EH (cell line): ENCODE data around the gene MT1X.
"Not testable (repeated sequence)": the region's sequence is repeated elsewhere in the genome, so short reads cannot be mapped to it uniquely, and the experiment has no call there.

Source experiments
- DNase-seq: peaks from one replicate; pipeline ENCODE4 v3.0.0-alpha.2; 2015; ENCODE audit warnings: low read depth

MT1X gene

DNA sequence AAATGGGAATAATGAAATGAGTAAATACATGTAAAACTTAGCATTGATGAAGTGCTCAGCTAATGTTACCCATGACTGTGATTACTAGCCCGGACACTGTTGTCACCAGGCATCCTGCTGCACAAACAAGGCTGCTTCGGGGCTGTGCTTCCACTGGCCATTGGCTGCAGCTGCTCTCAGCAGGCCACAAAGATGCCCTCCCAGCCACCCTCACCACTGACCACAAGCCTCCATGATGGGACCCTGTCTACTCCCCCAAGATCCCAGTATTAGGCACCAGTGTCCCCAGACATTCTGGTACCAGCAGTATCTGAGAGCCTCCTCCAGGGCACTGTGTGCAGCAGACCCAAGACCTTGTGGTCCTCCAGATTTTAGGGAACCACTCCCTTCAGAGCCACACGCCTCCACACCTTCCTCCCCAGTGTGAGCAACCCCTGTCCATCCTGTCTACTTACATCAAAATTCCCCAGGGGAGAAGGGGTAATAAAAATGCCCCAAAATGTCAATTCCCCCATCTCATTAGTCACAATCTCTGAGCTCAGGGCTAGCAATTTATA, 28.0 kb downstream of the MT1X start:
- no peak for DNase-seq

- DNase-seq, result peak; percentile 48
These were observed 29.6 kb downstream of the MT1X start for GRCh38 chr16:56711862-56712261.

DNA sequence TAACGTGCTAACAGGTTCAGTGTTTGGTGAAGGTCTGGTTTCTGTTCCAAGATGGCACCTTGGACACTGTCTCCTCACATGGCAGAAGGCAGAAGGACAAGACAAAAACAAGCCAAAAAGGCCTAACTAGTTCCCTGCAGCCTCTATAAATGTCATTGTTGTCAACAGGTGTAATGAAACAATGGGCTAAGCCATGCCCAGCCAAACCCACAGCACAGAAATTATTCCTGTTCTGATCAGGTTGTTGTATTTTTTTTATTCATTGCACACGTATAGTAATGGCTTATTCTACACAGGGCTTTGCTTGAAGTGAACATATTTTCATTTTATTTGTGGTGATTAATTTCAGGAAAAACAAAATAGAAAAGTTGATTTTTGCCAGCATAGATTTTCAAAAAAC, 31.5 kb downstream of the MT1X start:
- DNase-seq, result no peak

DNA sequence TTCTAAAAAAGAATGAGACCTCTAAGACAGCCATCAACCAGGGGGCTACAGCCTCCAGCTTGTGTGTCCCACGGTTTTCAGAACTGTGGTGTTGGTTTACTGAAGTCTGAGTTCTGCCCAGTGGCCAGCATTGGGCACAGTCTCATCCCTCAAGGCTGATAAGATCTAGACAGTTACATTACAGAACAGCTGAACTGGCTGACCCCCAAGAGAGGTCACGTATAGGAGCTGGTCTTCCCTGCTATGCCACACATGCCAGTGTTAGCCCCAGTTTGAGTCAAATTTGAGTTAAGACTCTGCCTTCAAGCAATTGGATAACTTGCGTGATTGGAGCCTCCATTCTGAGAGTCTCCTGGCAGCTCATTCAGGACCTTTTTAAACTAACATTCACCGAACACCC, 32.9 kb downstream of the MT1X start:
- no peak for DNase-seq

- no peak for DNase-seq
These were observed 34.5 kb downstream of the MT1X start for GRCh38 chr16:56716761-56717160.

GRCh38 chr16:56717532-56717931, 35.3 kb downstream of the MT1X start:
- not testable (repeated sequence) for DNase-seq

- DNase-seq, result no peak
These were observed 40.1 kb downstream of the MT1X start for GRCh38 chr16:56722200-56722842.

- DNase-seq, result no peak
These were observed 41.9 kb downstream of the MT1X start for GRCh38 chr16:56724191-56724590.

- no peak for DNase-seq
These were observed 44.0 kb downstream of the MT1X start for GRCh38 chr16:56726283-56726682.

DNA sequence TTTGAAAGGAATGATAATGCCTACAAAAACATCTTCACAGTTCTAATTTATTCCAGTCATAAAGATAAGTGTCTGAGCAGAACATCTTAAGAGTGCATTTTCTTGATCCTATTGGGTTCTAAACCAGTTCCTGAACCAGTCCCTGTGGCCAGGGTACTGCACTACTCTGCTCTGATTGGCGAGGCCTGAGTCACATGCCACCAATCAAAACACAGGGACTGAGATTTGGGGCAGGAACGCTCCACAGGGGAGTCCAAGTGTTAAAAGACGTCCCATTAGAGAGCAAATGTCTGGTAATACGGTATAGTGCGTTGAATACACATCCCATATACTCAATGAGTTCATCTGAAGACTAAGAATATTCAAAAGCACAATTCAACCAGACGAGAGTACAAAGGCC, 44.7 kb downstream of the MT1X start:
- DNase-seq, result no peak

GRCh38 chr16:56728027-56728426, 45.8 kb downstream of the MT1X start:
- no peak for DNase-seq

DNA sequence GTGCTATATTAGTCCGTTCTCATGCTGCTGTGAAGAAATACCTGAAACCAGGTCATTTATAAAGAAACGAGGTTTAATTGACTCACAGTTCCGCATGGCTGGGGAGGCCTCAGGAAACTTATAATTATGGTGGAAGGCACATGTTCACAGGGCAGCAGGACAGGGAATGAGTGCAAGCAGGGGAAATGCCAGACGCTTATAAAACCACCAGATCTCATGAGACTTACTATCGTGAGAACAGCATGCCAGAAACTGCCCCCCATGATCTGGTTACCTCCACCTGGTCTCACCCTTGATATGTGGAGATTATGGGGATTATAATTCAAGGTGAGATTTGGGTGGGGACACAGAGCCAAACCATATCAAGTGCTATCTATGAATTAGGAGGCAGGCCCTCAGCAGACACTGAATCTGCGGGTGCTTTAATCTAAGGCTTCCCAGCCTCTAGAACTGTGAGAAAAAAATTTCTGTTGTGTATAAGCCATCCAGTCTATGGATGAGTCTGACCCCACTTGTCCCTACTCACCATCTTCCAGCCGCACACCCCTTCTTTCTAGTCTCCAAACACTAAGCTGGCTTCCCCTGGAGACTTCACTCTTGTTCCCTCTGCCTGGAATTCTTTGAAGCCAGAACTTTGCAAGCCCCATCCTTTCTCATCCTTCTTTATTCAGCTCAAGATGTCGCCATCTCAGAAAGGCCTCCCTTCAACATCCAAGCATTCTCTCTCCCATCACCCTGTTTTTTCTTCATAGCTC, 46.9 kb downstream of the MT1X start:
- DNase-seq, result peak; percentile 43

DNA sequence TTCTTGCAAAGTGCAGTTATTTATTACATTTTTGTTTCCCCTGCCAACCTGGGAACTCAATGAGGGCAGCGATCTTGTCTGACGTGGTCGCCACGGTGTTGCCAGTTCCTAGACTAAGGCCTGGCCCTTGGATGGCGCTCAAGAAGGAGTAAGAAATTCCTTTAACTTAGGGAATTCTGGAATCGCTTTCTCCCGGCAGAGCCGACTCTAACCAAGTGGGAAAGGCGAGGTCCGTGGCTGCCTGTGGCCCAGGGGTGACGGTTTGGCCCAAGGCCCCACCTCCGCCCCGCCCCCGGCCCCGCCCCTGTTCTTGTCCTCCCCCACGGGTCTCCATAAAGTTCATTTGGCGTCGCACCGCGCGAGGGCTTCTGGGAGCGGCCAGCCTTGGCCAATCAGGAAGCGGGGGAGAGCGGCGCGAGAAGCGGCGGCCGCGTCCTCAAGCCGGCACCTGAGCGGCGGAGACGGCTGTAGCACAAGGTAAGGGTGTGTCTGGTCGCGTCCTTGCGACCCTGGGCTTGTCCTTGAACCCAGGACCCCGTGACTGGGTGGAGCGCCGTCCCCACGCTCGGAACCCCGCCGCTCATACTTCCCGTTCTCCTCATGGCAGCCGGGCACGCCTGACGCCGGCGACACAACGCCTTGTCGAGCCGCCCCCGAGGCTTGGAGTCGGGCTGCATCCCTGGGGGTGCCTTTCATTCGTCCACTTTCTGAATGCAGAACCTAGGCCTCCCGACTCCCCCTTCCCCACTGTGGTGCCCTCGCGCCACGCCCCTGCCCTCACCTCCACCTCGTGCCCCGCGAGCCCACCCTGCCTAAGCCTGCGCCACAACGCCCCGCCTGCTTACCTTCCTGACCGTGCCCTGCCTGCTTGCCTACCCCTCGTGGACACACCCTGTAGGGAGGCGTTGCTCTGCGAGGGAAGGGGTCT, 47.7 kb downstream of the MT1X start, which contains the start of gene NUP93:
Gene NUP93, plus strand, starts transcription at position 395 of the 928 bp plus-strand sequence. CDS start 18,119 bp downstream, outside the sequence.
- peak; percentile 94 for DNase-seq

DNA sequence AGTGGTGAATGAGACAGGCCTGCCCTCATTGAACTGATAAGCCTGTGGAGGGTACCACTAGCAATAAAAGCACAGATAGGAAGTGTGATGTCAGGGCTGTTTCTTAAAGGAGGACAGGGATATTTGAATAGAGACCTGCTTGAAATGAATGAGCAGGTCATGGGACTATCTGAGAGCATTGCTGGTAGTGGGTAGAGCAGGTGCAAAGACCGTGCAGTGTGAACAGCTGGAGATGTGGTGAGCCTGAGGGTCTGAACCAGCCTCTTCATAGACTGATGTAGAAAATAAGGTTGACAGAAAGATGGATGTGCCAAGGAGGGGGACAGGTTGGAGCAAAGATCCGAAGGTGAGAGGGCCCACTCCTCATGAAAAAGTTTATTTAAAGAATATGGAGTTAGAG, 50.1 kb downstream of the MT1X start:
- no peak for DNase-seq

DNA sequence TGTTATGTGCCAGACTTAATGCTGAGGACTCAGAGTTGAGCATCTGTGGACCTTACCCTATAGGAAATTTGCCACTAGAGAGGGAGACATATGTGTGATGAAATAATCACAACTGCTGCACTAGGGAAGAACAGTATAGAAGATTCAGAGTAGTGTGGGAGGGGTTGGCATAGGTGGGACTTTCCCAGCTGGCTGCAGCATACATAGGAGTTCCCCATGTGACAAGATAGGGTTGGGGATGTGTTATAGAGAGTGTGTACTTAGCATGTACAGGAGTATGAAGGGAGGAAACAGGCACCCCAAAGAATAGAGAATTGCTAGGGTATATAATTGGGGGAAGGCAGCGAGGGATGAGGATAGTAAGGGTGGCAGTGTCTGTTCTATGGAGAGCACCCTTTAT, 50.6 kb downstream of the MT1X start:
- DNase-seq, result no peak
